GM19025 (cell line): ENCODE results near the gene MORN2.

ENCODE experiments used
- ATAC-seq: cut with Tn5 transposase; IDR thresholded peaks from one replicate; pipeline ENCODE4 v1.9.1; 2021; ENCODE audit warnings: mild to moderate bottlenecking, low read depth, moderate library complexity; ENCODE audit not compliant: unreplicated experiment

MORN2 gene

DNA sequence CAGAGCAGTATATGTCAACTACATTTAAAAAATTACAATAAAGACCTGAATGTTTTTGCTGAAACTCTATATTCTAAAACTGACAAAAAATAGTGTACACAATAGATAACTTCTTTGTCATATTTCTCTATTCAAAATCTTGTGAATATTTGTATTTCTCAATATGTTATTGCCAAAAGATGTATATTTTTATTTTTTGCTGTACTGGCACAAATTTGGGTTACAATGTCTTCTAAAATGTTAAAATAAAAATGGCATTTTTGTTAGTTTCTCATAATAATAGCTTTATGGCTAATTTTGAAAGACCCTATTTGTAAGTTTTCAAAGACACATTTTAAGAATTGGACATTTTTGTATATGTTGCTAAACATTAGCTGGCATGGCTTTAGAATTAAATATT is 13.3 kb downstream of the MORN2 start:
- no peak for ATAC-seq

DNA sequence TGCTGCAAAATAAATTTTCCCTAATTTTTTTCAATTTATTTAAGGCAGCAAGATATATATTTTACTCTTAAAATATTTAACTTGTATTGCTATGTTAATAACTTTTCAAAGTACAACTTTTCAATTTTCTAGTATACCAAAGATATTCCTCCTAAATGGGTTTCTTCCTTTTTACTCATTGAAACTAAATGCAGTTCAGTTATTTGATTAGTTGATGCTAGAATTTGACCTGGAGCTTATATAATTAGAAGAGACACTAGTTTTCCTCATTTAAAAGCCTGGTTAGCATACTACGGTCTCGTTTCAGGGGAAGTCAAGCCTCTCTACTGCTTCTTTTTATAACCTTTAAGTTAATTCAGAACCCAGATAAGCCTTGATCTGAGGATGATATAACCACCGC is 13.8 kb downstream of the MORN2 start, which contains the start of gene ARHGEF33:
ARHGEF33 (plus strand) TSS at position 301 of the 400 bp plus-strand sequence. CDS start 29,573 bp downstream, outside the sequence.
- ATAC-seq: no peak

DNA sequence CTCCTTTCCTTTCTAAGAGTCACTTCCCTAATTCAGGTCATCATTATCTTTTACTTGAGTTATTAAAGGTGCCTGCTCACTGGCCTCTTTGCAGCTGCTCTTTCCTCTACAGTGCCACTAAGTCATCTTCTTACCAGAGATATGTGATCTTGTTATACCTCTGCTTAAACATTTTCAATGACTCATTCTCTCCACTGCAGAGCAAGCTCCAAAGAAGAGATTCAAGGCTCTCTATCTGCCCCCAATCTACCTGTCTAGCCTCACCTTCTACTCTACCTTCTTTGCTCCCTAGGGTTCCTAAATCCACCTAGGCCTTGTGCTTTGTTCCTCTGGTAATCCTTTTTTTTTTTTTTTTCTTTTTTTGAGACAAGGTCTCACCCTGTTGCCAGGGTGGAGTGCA is 17.0 kb downstream of the MORN2 start:
- ATAC-seq: no peak

DNA sequence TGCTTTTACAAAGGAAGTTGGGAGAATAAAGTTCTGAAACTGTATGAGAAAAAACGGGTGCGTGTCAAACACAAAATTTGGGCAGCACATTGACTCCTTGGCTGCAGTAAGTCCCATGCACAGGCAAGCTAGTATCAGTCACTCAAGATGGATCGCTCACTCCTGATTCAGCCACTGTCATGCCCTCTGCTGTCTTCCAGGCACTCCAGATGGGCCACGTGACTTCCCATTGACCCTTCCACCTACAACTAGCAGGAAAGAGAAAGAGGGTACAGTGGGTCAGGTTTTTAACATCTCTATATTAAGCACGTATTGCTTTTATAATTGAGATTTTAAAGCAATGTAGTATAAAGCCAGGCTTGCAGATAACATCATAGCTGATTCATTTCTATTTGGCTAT is 22.5 kb downstream of the MORN2 start:
- ATAC-seq: no peak

DNA sequence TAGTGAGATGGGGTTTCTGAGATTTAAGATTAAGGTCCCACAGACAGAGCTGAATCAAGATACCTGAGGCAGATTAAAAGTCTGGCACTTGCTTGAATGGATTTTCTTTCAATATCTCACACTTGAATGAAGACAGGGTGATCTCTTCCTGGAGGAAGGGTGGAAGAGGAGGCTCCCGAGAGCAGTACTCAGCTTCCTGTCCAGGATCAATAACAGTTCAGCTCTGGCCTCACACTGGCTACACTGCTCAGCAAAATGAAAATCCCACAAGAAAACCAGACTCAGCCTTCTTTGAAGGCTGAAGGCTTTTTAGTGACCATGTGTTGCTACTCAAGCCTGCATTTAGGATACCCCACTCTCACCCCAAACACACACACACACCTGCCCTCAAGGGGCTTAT is 24.9 kb downstream of the MORN2 start:
- no peak for ATAC-seq

DNA sequence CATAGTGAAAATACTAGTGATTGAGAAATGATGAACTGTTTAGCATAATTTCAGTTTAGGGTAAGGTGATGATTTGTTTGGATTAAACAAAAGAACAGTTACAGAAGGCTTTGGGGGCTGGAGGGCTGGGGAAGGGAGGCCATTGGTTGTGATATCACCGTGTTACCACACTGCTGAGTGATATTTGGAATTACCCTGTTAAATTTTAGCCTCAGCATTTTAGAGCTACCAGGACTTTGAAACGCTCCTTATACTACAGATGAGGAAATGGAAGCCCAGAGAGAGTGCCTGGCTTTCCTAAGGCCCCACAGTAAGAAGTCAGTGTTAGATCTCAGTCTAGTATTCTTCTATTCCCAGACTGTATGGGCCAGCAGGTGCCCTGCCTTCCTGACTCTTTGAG is 29.5 kb downstream of the MORN2 start:
- no peak for ATAC-seq

DNA sequence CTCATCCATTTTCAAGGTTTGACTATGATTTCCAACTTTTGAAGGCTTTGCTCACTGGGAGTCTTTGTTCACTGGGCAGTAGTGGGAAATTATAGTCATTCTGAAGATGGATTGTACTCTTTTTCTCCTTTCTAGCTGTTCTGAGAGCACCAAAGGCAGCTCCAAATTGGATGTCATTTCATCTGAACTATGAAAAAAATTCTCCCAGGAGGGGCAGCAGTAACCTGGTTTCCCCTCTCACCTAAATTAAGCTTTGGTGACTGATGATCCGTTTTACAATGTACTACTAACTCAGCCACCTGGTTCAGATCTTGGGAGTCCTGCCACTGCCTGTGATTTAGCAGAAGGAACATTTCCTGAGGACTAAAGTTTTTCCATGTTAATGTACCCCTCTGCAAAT is 31.5 kb downstream of the MORN2 start:
- no peak for ATAC-seq

DNA sequence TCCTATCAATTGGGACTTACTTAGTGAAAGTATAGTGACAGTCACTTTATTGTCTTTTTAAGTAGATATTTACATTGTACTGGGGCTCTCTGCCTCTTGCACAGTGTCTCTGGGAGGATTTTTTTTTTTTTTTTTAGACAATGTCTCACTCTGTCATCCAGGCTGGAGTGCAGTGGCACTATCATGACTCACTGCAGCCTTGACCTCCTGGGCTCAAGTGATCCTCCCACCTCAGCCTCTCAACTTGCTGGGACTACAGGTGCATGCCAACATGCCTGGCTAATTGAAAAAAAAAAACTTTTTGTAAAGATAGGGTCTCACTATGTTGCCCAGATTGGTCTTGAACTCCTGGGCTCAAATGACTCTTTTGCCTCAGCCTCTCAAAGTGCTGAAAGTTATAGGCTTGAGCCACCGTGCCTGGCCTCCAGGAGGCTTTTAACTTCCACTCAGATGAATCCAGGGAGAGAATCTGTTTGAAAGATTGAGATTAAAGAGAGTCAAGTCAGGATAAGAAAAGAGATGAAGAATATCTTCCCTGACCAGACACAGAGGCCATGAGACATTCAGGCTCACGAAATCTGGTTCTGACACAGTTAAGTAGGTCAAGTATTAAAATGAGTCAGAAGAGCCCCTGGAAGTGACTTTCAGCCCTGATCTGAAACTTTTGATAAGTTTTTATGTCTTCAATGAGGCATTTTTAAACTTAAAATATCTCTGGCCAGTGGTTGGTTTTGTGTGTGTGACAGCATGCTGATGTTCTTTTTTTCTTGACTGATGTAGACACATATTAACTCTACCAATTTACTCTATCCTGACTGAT is 32.2 kb downstream of the MORN2 start:
- peak; percentile 85 for ATAC-seq

DNA sequence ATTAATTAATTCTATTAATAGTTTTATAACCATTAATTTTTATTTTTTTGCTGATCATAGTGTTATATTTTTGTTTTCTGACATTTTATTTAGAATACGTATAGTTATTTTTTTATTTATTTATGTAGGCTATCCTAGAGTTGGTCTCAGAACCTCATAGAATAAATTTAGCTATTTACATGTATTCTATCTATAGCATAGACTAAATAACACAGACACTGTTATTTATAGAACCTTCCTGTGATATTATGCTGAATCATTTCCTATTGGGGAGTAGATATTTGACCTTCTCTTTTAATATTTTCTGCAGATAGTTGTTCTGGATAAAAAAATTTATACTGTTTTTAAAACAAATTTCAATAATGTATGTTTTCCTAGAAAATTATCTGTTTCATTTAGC is 34.1 kb downstream of the MORN2 start:
- ATAC-seq: no peak

DNA sequence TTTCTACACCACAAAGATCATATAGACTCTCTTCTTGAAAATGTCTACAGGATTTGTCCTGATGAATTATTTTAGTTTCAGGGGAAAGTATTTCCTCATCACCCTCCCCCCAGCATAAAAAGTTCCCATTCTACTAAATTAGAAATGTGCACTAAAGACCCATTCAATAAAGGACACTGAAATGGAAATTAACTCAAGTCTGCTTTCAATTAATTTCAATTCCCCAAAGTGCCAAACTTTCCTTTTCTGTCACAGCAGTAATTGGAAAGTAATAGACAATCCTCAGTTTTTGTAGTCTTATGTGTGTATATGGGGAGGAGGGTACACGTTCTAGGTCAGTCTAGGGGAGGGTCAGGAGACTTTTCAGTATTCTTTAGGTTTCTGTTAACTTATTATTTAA is 35.4 kb downstream of the MORN2 start:
- ATAC-seq: no peak

DNA sequence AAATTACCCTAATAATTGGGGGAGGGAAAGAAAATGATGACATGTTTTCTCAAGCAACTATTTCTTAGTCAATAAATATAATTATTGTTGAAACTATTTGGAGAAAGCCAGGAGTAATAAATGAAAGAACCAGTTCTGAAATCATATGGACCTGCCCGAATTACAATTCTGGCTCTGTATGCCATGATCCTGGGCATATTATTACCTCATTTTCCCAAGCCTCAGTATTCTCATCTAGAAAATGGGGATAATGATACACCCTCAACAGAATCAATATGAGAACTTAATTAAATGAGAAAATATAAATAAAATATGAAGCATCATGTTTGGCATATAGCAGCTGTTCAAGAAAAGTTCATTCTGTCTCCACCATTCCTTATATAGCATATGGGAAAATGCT is 36.8 kb downstream of the MORN2 start:
- ATAC-seq: no peak

DNA sequence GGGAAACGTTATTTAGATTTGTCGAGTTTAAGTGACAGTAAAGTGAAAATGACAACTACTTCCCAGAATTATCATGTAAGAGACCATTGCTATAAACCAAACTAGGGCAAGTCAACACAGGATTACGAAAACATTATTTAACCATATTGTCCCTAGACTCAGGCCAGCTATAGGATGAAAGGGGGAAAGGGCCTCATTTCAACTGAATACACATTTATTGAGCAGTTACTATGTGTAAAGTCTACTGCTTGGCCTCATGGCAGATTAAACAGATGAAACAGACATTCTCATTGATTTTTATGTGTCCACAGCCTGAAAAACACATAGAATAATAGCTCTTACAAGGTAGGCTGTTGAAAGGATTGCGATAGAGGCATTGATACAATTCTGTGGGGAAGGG is 46.6 kb downstream of the MORN2 start:
- no peak for ATAC-seq

DNA sequence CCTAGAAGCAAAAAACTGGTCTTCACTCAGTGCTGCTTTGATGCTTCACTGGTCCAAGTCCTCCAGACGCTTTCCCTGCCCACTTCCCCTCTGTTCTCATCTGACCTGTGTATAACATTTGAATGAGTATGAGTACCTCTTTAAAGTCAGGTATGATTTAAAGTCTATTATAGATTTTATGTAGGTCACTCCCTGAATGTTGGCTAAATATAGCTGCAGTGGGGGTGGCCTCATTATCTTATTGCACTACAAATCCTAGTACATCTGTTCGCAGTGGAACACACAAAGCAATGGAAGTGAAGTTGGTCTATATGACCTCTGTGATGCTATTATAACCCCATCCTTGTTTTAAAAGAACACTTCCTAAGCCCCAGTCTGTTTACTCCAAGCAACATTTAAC is 47.1 kb downstream of the MORN2 start:
- no peak for ATAC-seq

DNA sequence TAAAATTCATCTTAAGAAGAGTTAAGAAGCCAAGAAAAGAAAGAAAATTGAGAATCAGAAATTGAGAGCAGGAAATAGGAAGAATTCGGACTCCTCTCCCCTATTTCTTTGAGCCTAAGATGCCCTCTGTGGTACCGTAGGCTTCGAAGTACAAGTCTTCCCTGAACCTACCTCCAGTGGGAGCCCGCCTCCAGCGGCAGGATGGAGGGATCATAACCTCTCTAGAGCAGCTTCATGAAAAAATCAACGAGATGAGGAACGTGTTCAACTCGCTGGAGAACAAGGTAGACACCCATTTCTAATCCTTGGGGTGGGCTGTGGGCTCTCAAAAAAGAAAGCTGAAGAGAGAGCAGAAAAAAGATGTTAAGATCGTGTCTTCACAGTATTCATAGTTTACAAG is 50.2 kb downstream of the MORN2 start:
- ATAC-seq: no peak

DNA sequence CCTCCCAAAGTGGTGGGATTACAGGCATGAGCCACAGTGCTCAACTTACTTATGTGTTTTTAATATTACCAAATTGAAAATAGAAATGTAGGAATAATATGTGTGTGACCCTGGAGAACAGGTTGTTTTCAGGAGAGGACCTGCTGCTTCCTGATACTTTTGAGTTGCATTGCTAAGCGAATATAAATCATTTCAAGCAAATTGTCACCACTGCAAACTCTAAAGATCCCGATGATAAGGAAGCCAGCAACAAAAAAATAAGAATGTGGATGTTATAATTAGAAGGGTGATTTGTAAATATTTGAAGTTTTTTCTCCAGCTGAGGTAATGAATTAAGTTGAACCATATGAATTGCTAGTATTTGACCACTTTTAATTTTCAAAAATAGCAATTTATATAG is 54.8 kb downstream of the MORN2 start:
- no peak for ATAC-seq
